GM12873 (cell line): ENCODE measurements around the gene MYOF.

Experiments
- TF ChIP-seq, protein P1 (sequence below): IDR thresholded peaks from 2 replicates; pipeline ENCODE4 v1.5.1; 2012; ENCODE audit warnings: low read depth, mild to moderate bottlenecking, moderate library complexity, low read length, control low read depth; ENCODE audit not compliant: insufficient read depth; ENCODE audit errors: missing control alignments

MYOF gene

DNA sequence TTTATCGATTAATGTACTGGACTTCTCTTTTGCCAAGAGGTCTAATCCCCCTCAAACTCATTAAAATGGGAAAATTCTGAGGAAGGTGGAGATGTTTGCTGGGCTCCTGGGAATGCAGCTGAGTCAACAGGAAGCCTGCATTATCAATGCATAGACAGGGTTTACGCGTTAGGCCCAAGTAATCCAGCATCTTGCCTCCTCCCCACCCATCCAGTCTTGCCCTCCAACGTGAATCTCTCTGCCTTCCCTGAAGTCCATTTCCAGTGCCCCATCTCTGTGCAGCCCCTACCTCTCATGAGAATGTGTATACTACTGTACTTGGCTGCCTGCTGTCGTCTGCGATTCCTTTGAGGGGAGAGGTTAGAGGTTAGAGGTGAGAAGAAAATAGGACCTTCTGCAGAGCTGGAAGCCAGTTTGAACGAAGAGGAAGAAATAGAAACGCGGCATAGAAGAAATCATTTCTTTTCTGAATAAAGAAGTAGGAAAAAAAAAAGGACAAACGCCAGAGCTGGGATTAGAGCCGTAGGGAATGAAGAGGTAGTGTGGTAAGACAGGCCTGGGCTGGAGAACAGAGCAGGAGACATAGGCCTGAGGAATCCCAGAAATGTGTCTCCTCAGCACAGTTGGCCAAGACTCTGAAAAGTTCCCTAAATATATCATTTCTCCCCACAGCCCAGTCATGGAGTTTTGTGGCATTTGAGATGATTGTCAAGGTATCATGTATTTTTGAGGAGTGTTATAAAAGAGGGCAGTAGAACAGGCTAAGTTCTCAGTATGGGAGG is 75.6 kb downstream of the MYOF start:
- TF ChIP-seq, protein P1, sequence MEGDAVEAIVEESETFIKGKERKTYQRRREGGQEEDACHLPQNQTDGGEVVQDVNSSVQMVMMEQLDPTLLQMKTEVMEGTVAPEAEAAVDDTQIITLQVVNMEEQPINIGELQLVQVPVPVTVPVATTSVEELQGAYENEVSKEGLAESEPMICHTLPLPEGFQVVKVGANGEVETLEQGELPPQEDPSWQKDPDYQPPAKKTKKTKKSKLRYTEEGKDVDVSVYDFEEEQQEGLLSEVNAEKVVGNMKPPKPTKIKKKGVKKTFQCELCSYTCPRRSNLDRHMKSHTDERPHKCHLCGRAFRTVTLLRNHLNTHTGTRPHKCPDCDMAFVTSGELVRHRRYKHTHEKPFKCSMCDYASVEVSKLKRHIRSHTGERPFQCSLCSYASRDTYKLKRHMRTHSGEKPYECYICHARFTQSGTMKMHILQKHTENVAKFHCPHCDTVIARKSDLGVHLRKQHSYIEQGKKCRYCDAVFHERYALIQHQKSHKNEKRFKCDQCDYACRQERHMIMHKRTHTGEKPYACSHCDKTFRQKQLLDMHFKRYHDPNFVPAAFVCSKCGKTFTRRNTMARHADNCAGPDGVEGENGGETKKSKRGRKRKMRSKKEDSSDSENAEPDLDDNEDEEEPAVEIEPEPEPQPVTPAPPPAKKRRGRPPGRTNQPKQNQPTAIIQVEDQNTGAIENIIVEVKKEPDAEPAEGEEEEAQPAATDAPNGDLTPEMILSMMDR: no peak

DNA sequence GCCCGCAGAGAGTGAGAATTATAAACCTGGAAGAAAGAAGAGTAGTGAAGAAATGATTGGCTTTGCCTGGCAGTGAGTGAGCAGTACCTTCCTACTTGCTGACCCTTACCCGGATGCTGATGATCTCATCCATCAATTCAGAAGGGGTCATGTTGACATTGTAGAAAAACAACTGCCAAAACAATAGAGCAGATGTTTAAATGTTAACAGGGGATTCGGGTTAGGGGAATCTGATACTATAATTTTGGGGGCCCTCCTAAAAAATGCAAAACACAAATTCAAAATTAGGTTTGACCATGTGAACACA is 78.1 kb downstream of the MYOF start:
- TF ChIP-seq, protein P1: no peak

DNA sequence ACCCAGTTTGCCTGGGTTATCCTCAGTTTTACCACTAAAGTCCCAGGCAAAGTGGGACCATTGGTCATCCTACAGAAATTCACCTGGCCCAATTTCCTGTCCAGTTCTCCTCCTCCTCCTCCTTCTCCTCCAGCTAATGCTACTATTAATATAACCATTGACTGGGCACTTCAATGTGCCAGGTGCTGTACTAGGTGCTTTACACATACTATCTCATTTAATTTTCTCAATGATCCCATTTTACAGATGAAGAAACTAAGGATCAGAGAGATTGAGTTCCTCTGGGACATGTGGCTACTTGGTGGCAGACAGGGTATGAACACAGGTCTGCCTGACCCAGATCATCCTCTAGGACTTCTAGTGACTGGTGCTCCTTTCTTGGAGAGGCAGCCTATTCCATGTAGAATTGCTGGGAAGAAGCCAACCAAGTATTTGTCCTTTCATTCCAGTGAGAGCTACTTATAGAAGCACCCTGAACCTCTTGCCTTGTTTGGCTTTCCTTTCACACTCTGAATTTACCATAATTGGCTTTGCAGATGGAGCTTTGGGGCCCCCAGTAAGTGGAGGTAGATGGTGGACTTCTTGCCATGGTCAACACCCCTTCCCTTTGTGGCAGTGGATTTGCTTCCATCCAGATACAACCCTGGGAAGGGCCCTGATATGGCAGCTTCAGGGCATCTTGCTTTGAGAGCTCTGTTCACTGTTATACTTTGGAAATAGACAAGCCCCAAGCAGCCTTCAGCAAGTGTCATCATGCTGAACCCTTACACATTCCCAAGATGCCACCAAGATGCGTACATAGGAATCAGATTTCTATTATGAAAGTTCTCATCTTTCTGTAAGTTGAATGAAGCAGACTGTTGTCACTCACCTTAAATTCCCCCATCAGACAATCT is 78.7 kb downstream of the MYOF start:
- TF ChIP-seq, protein P1: no peak

DNA sequence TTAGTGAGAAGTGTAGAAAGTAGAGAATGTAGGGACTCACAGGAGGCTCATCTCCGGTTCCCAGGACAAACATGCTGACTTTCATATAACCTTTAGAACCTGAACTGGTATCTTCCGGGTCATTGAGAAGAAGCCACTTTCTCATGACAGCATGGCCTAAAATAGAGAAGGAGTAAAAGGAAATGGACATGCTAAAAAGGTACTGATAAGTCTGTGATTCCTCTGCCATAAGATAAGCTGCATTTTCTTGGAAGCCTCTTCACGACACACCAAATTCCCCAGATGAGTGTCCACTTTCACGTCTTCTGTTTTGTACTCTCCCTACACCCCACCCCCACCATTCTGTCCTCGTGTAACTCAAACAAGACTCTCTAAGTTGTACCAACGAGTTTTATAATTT is 79.9 kb downstream of the MYOF start:
- TF ChIP-seq, protein P1: no peak

DNA sequence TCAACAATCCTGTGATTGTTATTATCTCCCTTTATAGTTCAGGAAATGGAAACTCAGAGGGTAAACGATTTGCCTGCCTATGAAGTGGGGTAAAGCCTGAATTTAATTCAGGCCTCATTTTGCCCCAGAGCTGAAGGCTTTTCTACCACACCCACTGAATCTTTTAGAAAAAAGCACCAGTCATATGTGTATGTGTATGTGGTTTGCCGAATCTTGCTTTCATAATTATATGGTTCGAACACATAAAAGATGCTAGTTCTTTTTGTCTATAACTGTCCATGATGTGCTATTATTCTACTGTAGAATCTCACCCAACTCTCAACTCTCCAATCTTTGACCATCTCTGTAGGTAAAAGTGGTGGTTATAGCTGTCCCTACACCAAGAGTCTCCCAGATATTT is 83.6 kb downstream of the MYOF start:
- TF ChIP-seq, protein P1: no peak

DNA sequence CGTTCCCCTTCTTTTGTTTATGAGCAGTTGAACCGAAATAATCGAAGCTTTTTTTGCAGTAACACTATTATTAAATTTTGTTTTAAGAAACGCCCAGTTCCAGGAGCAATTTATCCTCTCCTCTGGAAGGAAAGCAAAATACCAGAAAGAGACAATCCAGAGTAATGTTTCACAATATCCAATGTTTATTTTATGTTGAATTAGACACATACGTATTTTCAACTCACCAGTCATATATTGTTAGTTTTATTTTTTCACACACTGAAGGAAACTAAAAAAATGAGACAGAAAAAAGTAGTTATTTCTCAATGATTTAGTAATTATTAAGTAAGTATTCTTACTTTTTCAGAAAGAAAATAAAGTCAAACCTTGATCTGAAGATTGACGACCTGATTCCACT is 85.1 kb downstream of the MYOF start:
- TF ChIP-seq, protein P1: no peak

DNA sequence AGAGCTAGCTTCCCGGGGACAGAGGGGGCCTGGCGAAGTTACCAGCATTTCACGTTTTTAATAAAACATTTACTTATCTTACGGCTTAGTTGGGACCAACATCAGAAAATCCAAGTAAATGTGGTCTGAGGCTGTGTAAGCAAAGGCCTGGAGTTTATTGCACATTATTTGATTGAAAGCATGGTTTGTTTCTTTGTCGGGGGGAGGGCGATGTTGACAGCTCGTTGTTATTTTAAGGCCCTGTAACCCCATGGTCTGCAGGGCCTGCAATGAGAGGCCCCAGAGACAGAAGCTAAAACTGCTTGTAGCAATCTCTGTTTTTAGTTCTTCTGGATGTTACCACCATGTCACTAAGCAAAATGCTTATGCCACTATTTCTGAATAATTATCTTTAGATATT is 88.9 kb downstream of the MYOF start:
- TF ChIP-seq, protein P1: no peak
